HL-60/S4 treated with retinoic acid at 250 ng/mL for 4 days and 3 days (cell line): ENCODE results near the gene PRRC2A.

Experiments used
- in situ Hi-C: fragments of 300-500 bp; cut with MboI; formaldehyde crosslinking; loops from 2 replicates; pipeline ENCODE4 v1.7.0; 2022; ENCODE audit warnings: low sequenced_read_pairs

Gene PRRC2A

GRCh38 chr6:31643818-31644454, 23.4 kb downstream of the PRRC2A start:
- in situ Hi-C loops = no loop called here

GRCh38 chr6:31645325-31645724, 24.8 kb downstream of the PRRC2A start:
- in situ Hi-C loops = no loop called here

DNA sequence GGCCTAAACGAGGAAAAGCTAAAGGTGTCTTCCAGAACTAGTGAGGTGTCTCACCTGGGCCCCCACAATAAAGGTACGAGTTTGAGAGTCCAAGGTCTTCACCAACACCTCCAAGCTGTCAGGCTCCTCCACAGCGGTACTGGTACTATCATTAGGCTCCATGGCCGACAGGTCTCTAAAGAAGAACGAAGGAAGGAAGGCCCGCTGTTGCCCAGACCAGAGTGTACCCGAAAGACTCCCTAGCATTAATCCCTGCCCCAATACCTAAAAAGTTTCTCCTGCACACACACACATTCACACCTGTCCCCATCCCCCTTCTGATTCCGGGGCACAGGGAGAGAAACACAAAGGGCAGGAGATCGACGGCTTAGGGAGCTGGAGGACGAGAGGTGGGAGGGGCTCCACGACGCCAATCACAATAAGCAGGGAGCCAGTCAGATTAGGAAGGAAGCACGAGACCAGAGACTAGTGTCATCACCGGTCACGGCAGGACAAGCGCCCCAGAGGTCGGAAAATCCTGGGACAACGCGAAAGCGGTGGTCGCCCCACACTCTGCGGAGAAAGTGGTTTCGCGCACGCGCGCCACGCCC, 31.2 kb downstream of the PRRC2A start:
- in situ Hi-C loops = no loop called here

DNA sequence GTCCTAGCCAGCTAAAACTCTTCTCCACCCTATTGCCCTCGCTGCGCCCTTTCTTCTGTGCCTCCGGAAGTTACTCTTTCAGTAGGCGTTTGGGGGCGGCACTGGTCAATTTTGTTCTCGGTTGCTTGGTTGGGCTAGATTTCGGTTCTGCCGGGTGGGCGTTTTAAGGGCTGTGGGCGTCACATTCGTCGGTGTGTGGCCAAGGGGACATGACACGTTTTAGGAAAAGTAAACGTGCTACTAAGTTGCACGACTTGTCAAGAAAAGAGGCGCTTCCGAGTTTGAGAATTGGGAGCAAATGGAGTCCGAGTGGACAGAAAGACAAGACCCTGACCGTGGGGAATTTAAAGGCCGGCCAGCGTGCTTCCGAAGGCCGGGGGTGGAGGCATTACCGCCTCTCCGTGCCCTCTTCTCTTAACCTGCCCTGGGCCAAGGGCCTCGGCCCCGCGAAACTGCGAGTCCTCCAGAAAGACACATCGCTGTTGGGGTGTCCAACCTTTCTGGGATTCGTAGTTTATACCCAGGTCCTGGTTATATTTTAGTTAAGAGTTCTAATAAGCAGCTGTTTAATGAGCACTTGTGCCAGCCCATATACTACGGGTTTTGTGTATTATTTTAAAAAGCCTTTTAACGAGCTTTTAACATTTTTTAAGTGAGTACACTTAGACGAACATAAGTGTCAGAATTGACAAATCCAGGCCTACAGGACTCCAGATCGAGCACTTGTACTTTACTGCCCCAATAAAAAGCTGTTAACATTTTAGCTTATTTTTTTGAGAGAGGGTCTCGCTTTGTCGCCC, 32.6 kb downstream of the PRRC2A start:
- in situ Hi-C loops = no loop called here

DNA sequence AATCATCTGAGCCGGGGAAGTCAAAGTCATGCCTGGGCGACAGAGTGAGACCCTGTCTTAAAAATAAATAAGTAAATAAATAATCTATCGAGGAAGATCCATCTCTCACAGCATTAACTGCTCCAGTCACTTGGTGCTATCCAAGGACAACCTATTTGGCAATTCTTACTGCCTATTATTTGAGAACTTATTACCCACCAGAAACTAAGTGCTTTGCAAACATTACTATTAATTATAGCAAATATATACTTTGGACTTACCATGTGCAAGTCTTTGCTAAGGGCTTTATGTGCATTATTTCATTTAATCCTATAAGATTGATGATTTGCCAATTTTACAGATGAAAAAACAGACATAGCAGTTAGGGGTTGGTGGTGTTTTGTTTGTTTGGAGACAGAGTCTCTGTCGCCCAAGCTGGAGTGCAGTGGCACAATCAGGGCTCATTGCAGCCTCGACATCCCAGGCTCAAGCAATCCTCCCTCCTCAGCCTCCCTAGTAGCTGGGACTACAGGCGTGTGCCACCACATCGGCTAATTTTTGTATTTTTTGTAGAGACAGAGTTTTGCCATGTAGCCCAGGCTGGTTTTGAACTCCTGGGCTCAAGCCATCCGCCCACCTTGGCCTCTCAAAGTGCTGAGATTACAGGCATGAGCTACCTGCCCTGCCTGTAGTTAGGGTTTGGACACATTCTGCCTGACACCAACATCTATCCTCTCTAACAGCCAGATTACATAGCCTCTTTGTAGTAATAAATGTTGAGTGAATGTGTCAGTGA, 34.2 kb downstream of the PRRC2A start:
- in situ Hi-C loops = no loop called here

DNA sequence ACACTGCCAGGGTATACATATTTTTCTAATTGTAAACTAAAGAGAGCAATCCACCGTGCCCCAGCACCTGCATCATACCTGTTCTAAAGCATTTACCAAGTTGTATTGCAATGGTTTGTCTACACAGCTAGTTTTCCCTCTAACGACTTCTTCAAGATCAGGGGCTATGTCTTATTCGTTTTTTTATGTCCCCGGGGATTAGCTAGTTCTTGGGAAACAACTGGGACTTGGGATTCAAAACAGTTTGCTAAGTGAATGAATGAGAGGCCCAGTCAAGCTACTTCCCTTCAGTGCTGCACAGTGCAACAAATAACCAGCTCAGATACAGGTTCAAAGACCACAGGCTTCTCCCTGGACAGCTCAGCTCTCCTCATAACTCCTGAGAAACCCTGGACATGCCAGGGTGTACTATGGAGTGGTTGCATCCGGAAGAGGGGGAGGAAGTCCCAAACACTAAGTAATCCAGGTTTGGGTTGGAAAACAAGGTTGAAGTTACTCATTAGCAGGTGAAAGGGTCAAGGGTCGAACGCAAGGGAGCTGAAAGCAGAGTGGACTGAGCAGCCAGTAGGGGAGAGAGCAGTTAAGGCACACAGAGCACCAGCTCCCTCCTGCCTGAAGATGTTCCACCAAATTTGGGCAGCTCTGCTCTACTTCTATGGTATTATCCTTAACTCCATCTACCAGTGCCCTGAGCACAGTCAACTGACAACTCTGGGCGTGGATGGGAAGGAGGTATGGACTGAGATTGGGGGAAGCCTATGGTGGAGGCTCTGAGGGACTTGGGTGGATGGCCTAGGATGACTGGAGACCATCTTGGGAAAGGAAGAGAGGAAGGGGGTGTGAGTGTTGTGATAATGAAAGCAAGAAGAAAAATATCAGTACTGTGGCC, 35.1 kb downstream of the PRRC2A start, which contains the start of gene APOM:
Gene APOM (plus strand): TSS at position 546 of the 889 bp plus-strand sequence. CDS start 73 bp downstream, at position 619.
- in situ Hi-C loops = no loop called here

GRCh38 chr6:31657406-31658157, 37.1 kb downstream of the PRRC2A start:
- in situ Hi-C loops = no loop called here

GRCh38 chr6:31658158-31658688, 37.7 kb downstream of the PRRC2A start:
- in situ Hi-C loops = no loop called here

- in situ Hi-C loops = no loop called here
Observed at GRCh38 chr6:31658983-31659648, 38.6 kb downstream of the PRRC2A start.

DNA sequence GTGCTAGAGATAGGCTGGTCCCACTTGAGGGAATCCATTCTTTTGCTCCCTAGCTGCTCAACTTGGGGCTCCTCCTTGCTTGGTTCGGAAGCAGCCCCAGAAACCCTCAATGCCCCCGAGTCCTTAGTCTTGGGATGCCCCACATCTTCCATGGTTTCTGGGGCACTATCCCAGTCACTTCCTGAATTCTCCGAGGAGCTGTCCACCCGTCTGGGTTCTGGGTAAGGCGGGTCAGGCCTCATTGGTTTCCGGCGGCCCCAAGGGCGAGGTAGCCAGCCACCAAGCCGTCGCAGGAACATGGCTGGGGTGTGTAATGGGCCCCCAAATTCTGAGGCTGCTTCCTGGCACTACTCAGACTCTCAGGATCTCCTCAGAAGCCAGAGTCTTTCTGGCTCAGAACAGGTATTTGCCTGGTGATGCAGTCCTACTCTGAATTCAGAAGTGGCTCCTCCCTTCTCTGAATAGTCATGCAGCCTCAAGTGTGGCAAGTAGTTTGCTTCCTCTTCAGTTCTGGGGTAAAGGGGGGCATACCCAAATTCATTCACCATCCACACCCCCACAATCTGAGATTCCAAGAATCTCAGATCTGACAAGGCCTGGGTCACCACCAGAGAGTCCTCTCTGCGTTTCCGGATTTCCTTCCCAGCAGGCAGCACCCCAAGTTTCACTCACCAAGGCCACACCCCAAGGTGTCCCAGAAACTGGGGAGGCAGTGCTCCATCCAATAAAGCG, 39.3 kb downstream of the PRRC2A start:
- in situ Hi-C loops = no loop called here

GRCh38 chr6:31660381-31661261, 40.1 kb downstream of the PRRC2A start, which contains the start of gene C6orf47:
TSS of gene C6orf47 (minus strand) at chr6:31660778. CDS start at chr6:31659947, 831 bp downstream.
- in situ Hi-C loops = no loop called here

DNA sequence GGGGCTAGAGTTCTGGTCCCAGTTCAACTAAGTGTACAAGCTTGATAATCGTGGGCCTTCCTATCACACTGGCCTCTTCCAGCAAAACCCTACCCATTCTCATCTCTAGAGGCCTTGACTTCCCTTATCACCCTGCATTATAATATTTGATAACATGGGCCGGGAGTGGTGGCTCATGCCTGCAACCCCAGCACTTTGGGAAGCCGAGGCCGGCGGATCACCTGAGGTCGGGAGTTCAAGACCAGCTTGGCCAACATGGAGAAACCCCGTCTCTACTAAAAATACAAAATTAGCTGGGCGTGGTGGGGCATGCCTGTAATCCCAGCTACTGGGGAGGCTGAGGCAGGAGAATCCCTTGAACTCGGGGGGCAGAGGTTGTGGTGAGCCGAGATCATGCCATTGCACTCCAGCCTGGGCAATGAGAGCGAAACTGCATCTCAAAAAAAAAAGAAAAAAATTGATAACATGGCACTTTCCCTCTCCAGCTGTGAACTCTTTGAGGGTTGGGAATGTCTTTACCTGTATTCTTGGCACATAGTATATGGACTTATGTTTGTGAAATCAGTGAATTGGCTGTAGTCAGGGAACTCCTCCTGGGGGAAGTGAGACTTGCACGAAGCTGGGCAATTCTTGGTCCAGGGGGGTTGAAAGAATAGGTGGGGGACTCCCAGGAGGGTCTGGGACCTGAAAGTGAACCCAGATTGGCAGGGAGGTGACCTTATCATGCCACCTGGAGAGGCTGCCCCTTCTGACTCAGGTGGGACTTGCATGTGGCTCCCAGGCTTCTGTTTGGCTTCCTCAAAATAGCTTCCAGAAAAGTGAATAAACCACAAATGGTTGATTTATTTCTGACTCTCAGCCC, 41.0 kb downstream of the PRRC2A start:
- in situ Hi-C loops = no loop called here

DNA sequence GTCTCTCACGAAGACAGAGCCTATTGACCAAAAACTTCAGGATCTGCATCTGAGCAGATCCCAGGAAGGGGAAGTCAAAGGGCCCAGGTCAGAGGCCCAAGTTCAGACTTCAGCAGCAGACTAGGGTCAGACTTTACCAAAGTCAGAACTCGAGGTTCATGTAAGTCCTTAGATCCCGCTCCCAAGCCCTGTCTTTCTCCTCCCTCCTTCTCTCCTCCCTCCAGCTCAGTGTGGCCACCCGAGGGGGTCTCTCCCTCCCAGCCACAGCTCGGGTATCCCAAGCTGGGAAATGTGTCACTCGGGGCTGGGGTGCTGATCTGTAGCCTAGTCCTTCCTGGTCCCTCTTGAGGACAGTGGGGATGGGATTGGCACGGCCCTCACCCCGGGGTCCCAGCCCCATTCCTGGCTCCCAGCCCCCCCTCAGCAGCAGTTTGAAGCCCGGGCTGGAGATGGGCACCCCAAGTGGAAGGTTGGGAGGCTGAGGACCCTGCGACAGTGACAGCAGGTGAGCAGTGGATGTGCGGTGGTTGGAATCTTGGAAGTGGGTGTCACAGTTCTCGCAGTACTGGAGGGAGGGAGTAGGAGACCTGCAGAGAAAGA, 41.7 kb downstream of the PRRC2A start:
- in situ Hi-C loops = no loop called here

GRCh38 chr6:31663126-31663960, 42.8 kb downstream of the PRRC2A start:
- in situ Hi-C loops = no loop called here
